OCI-LY1 (cell line): ENCODE results near the gene EDDM3A.

Source experiments
- CTCF ChIP-seq: fragments of 200-600 bp; sonication (generic), shearing (Covaris generic); IDR thresholded peaks from 2 replicates; pipeline ENCODE4 v1.5.1; 2017; ENCODE audit warnings: mild to moderate bottlenecking, antibody characterized with exemption, low read length, moderate library complexity, mixed read lengths
- EZH2 ChIP-seq: fragments of 200-600 bp; sonication (generic), shearing (Covaris generic); IDR thresholded peaks from 2 replicates; pipeline ENCODE4 v1.8.0; 2017; ENCODE audit warnings: borderline replicate concordance, mixed run types, mild to moderate bottlenecking, antibody characterized with exemption, low read length, moderate library complexity, mixed read lengths

DNA sequence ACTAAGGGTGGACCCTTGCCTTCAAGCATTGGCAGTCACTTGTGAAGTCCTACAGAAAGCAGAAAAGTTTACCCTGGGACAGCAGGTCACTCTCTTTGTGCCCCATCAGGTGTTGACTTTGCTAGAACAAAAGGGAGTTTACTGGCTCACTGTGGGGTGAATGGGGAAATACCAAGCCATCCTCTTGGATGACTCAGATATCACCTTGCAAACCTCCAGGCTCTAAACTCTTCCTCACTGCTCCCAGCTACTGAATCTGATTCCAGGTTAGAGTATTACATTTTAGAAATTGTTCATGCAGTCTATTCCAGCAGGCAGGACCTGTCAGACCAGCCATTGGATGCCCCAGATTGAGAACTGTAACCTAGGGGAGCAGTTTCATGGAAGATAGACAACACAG lies 15.3 kb downstream of the EDDM3A start:
- TF ChIP-seq CTCF (no peak), EZH2 (no peak)
